Measurements from ENCODE around the gene AVEN. TPM values are rescaled to one million over a fixed set of nuclear protein-coding genes. Genes with fewer than 3 reads are reported as not detected.

The AVEN gene
- total and polyA plus RNA-seq, 2 of the 13 experiments (the other 11 are each of a cell fraction or from before 2014, with no cell fraction given) = 4.4 to 17.5 TPM

GRCh38 chr15:34038023-34038870 is 757 bp downstream of the AVEN start (continued):
- 0 out of 2 replicates have a peak, but pooled peaks have one; percentile 16 for TF ChIP-seq TFE3 (CRISPR knock-in tag; IDR thresholded peaks at IDR 0.05)
- TF ChIP-seq CSRNP2 (CRISPR knock-in tag; conservative IDR thresholded peaks at IDR 0.05; ENCODE audit: low read depth) = no peak
- peak; percentile 42; the same call in 1 of the 2 replicates for TF ChIP-seq RXRB (CRISPR knock-in tag; IDR thresholded peaks at IDR 0.05; ENCODE audit: borderline replicate concordance)
- TF ChIP-seq KMT2A (CRISPR knock-in tag; IDR thresholded peaks at IDR 0.05) = peak; percentile 83
- TF ChIP-seq, protein P1, sequence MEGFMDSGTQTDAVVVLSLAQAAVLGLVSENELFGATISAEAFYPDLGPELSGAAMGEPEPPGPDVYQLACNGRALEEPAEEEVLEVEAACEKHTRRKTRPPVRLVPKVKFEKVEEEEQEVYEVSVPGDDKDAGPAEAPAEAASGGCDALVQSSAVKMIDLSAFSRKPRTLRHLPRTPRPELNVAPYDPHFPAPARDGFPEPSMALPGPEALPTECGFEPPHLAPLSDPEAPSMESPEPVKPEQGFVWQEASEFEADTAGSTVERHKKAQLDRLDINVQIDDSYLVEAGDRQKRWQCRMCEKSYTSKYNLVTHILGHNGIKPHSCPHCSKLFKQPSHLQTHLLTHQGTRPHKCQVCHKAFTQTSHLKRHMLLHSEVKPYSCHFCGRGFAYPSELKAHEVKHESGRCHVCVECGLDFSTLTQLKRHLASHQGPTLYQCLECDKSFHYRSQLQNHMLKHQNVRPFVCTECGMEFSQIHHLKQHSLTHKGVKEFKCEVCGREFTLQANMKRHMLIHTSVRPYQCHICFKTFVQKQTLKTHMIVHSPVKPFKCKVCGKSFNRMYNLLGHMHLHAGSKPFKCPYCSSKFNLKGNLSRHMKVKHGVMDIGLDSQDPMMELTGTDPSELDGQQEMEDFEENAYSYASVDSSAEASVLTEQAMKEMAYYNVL (CRISPR knock-in tag; IDR thresholded peaks at IDR 0.05; ENCODE audit: borderline replicate concordance) = 0 out of 2 replicates have a peak, but pooled peaks have one; percentile 69
- TF ChIP-seq SRY (CRISPR knock-in tag; IDR thresholded peaks at IDR 0.05) = peak; percentile 45; the same call in 1 of the 2 replicates
- TF ChIP-seq, protein P2, sequence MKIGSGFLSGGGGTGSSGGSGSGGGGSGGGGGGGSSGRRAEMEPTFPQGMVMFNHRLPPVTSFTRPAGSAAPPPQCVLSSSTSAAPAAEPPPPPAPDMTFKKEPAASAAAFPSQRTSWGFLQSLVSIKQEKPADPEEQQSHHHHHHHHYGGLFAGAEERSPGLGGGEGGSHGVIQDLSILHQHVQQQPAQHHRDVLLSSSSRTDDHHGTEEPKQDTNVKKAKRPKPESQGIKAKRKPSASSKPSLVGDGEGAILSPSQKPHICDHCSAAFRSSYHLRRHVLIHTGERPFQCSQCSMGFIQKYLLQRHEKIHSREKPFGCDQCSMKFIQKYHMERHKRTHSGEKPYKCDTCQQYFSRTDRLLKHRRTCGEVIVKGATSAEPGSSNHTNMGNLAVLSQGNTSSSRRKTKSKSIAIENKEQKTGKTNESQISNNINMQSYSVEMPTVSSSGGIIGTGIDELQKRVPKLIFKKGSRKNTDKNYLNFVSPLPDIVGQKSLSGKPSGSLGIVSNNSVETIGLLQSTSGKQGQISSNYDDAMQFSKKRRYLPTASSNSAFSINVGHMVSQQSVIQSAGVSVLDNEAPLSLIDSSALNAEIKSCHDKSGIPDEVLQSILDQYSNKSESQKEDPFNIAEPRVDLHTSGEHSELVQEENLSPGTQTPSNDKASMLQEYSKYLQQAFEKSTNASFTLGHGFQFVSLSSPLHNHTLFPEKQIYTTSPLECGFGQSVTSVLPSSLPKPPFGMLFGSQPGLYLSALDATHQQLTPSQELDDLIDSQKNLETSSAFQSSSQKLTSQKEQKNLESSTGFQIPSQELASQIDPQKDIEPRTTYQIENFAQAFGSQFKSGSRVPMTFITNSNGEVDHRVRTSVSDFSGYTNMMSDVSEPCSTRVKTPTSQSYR (CRISPR knock-in tag; IDR thresholded peaks at IDR 0.05; ENCODE audit: borderline replicate concordance) = peak; percentile 52; the same call in 1 of the 2 replicates
- TF ChIP-seq JDP2 (CRISPR knock-in tag; IDR thresholded peaks at IDR 0.05; ENCODE audit: borderline replicate concordance) = no peak
- TF ChIP-seq ZNF780A (CRISPR knock-in tag; IDR thresholded peaks at IDR 0.05) = no peak
- peak; percentile 58; the same call in 1 of the 2 replicates for TF ChIP-seq HOXA5 (CRISPR knock-in tag; IDR thresholded peaks at IDR 0.05)
- TF ChIP-seq SOX13 (IDR thresholded peaks at IDR 0.05) = no peak
- 0 out of 4 replicates have a peak, but pooled peaks of 1 of the 2 experiments have one; percentile 10 for TF ChIP-seq SOX13 (CRISPR knock-in tag; conservative IDR thresholded peaks at IDR 0.05 in 1 of 2, IDR thresholded peaks at IDR 0.05 in 1 of 2)
- no peak for TF ChIP-seq TRIM24 (CRISPR knock-in tag; IDR thresholded peaks at IDR 0.05)
- TF ChIP-seq, protein P3, sequence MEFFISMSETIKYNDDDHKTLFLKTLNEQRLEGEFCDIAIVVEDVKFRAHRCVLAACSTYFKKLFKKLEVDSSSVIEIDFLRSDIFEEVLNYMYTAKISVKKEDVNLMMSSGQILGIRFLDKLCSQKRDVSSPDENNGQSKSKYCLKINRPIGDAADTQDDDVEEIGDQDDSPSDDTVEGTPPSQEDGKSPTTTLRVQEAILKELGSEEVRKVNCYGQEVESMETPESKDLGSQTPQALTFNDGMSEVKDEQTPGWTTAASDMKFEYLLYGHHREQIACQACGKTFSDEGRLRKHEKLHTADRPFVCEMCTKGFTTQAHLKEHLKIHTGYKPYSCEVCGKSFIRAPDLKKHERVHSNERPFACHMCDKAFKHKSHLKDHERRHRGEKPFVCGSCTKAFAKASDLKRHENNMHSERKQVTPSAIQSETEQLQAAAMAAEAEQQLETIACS (CRISPR knock-in tag; IDR thresholded peaks at IDR 0.05) = peak; percentile 93
- peak; percentile 80; the same call in 1 of the 2 replicates for TF ChIP-seq ZNF280B (CRISPR knock-in tag; IDR thresholded peaks at IDR 0.05; ENCODE audit: borderline replicate concordance)

All from HepG2 (cell line).